Measurements from ENCODE around the gene SCLT1.

The SCLT1 gene

DNA sequence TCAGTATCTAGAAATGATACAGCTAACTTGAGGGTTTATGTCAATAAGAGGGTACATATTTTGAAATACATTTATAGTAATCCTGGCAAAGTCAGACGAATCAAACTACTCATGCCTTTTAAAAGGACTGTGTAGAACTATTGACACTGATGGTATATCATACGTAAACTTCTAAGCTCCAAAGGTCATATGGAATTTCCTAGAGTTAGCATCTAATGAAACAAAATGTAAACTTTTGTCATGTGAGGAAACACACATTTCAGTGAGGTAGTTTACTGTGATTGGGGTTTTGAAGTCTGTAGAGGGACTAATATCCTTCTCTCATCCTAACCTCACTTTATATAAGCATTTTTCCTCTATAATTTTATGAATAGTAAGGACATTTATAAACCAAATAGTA, 138.4 kb downstream of the SCLT1 start:
- no peak for DNase-seq

GRCh38 chr4:128951316-128951715, 142.0 kb downstream of the SCLT1 start:
- DNase-seq = no peak

DNA sequence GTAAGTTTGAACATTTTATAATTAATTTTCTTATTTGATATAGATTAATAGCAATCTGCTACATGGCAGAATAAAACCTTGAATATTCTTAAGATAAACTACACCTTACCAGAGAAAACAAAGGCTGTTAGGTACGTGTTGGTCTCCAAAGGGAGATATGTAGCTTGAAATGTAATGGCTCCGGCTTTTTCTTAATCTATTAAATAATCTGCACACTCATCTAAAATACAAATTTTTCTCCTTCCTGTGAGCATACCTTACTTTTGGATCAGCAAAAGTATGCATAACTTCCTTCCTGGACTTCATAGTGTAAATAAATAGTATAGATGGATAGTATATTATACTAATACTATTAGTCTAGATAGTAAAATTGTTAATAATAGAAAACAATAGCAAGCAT, 142.5 kb downstream of the SCLT1 start:
- no peak for DNase-seq

DNA sequence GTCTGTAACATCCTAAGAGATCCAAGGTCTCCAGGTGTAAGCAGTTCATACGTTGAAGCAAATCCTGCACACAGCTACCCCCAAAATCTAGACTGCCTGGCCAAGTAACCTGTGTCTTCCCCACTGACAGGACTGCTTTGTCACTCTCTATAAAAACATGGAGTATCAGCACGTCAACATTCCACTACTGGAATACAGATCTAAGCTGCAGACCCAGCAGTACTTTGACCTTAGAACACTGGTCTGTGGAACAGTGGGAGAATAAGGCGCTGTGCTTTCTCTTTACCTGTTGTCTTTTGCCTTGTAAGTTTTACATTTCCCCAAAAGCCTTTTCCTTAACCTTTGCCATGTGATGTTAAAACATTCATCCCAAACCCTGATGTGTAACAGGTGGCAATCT, 146.4 kb downstream of the SCLT1 start:
- no peak for DNase-seq

DNA sequence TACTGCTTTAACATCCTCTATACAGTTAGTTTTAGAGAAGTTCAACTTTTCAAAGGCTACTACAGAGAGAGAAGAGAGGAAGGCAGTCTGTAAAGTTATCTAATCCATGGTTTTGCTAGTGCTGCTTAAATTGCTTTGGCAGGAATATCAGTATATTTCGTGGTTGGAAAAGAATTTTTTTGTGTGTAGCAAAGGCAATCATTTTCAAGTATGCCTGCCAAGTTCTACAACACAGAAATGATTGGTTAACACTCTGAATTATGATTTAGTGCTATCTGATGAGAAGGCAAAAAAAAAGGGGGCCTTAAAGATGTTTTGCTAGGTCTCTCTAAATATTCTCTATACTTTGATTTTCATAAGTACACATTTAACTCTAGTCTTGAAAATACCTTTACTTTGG, 150.7 kb downstream of the SCLT1 start:
- no peak for DNase-seq

GRCh38 chr4:128940971-128941370, 152.4 kb downstream of the SCLT1 start:
- DNase-seq = no peak

DNA sequence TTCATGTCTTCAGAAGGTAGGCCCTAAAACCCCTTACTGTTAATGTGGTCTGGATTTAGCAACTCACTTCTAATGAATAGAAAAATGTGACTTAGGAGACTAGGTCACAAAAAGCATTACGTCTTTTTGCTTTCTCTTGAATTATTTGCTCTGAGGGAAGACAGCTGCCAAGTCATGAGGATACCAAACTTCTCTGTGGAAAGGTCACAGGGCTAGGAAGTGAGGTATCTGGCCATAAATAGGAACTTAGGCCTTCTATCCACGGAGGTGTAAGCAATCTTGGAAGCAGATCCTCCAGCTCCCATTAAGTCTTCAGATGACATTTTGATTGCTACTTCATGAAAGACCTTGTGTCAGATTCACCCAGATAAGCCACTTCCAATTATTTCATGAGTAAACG, 163.3 kb downstream of the SCLT1 start:
- no peak for DNase-seq

GRCh38 chr4:128924951-128925350, 168.4 kb downstream of the SCLT1 start:
- no peak for DNase-seq

GRCh38 chr4:128921954-128922353, 171.4 kb downstream of the SCLT1 start:
- no peak for DNase-seq

DNA sequence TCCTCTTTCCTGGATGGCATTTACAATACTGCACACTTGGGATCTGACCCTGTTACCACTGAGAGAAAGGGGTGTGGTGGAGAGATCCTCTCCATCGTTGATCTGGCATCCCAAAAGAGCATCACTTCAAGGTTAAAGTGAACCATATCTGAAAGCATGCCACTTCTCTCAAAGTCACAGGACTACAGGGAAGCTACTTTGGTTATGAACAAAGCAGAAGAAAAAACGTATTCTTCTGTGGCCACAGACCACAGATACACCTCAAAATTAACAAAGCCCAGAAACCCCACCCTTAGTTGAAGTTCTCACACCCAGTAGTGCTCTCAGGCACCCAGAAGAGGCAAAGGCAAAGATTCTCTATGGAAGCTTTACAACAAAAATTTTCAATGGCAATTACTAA, 175.6 kb downstream of the SCLT1 start:
- no peak for DNase-seq

- DNase-seq = no peak
These were observed 176.5 kb downstream of the SCLT1 start for GRCh38 chr4:128916832-128917231.

GRCh38 chr4:128915544-128915943, 177.8 kb downstream of the SCLT1 start:
- no peak for DNase-seq

DNA sequence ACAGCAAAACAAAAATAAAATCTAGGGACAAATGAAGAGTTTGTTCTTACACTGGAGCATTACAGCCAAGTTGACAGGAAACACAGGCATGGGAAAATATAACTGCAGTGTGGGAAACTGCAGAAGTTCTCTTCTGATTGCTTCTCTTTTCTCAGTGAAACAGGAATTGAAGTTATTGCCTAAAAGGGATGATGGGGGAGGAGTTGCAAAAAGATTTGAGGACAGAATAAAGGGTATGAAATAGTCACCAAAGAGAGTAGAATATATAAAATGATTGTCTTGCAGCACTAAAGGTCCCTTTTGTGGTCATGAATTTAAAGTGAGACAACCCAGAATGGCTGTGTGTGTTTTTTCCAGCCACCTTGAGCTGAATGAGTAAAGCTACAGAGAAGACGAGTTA, 180.1 kb downstream of the SCLT1 start:
- DNase-seq = no peak

GRCh38 chr4:128908735-128909134, 184.6 kb downstream of the SCLT1 start:
- DNase-seq = no peak

- no peak for DNase-seq
These were observed 185.4 kb downstream of the SCLT1 start for GRCh38 chr4:128907981-128908380.

GRCh38 chr4:128906581-128906980, 186.8 kb downstream of the SCLT1 start:
- no peak for DNase-seq

DNA sequence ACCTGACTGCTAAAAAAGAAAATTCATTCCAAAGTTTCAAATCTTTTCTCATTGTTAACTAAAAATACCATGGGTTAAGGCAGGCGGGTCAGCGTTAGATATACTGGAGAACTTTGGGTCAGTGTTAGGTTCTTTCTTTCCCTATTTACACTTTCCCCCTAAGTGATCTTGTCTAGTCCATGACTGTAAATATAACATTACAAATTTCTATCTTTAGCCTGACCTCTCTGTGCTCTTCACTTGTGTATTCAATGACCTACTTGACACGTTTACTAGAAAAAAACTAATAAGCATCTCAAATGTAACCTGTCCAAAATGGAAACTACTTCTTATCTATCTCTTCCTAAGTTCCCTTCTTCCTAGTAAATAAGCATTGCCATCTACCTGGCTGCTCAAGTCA, 188.5 kb downstream of the SCLT1 start:
- no peak for DNase-seq

GRCh38 chr4:128880662-128881061, 212.7 kb downstream of the SCLT1 start:
- no peak for DNase-seq

GRCh38 chr4:128879971-128880370, 213.4 kb downstream of the SCLT1 start:
- no peak for DNase-seq

DNA sequence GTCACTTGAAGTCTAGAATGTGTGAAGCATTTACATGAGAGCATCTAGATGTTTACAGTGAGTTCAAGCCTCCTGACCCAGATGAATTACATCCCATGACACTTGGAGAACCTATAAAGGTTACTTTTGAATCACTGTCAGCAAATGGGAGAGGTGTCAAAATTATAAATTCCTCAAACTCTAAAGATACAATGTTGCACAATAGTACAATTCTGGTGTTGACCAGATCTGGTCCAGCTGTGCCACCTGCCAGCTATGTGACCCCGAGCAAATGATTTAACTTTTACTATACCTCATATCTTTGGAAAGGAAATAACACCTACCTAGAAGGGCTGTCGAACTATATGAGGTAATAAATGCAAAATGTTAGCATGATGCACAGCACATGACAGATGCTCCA, 214.1 kb downstream of the SCLT1 start:
- DNase-seq = no peak

- DNase-seq = no peak
These were observed 215.4 kb downstream of the SCLT1 start for GRCh38 chr4:128877934-128878333.

- DNase-seq = no peak
These were observed 217.1 kb downstream of the SCLT1 start for GRCh38 chr4:128876200-128876599.

- DNase-seq = no peak
These were observed 221.4 kb downstream of the SCLT1 start for GRCh38 chr4:128871948-128872347.

DNA sequence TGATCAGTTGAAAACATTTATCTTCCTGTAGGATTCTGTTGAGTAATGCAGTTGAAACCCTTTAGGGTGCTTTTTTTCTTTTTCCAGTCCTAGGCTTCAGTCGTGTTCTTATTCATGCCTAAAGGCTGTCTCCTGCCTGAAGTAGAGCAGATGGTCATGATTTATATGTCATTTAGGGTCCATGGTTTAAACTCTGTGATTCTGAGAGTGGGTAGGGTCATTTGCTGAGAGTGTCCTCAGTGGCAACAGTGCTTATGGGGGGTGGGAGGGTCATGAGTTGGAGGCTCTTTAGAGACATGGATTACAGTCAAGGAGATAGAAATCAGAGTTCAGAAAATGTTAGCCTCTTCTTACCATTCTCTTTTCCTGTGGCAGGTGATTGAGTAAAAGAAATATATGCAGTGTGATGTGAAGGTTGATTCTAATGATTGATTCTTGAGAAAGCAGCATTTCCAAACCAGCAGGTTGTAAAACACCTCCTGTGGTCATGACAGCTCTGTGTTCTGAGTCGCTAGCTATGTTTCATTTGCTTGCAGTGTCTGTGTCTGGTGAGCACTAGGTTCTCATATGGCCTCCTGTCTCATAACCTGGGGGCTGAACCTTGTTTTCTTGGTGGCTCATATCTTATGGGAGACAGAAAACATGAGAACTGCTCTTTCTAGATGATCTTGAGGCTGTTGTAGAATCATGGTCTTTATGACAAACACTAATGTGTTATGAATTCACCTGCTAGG, 223.4 kb downstream of the SCLT1 start:
- no peak for DNase-seq

- no peak for DNase-seq
These were observed 224.6 kb downstream of the SCLT1 start for GRCh38 chr4:128868758-128869157.

Measured in NCI-H187 (cell line).